Measurements from ENCODE around the gene KLHDC10. TPM values are rescaled to one million over a fixed set of nuclear protein-coding genes. Genes with fewer than 3 reads are reported as not detected.

The KLHDC10 gene
- total and polyA plus RNA-seq, 2 of the 13 experiments (the other 11 are each of a cell fraction or from before 2014, with no cell fraction given): 11.9 to 21.6 TPM

DNA sequence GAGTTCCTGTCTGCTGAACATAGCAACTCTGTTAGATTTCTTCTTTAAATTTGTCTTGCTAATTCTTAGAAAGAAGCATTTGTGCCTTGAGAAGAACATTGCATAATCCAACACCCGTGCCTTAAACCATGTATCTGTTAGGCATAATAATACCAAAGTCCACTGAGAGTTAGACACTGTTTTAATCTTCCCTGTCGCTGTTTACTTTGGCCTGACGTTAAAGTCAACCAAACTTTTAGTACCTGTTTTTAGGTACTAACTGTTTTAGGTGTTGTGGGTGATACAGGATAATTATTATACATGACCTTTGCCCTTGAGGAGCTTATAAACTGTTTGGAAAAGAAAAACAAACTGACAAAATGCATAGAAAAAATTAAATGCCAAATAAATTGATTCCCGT, 43.6 kb downstream of the KLHDC10 start (continued):
- TF ChIP-seq KAT8 (CRISPR knock-in tag; IDR thresholded peaks at IDR 0.05) (0 out of 2 replicates have a peak, but pooled peaks have one; percentile 35), KDM5A (IDR thresholded peaks at IDR 0.05; ENCODE audit: borderline replicate concordance, low read length) (no peak), IRF2 (CRISPR knock-in tag; IDR thresholded peaks at IDR 0.05) (no peak), SPEN (CRISPR knock-in tag; IDR thresholded peaks at IDR 0.05; ENCODE audit: low read depth) (no peak), ZC3H4 (CRISPR knock-in tag; IDR thresholded peaks at IDR 0.05; ENCODE audit: borderline replicate concordance) (no peak), ZNF331 (CRISPR knock-in tag; IDR thresholded peaks at IDR 0.05) (peak; percentile 52; the same call in 1 of the 2 replicates), KLF13 (CRISPR knock-in tag; IDR thresholded peaks at IDR 0.05) (no peak), FIP1L1 (IDR thresholded peaks at IDR 0.05; ENCODE audit: borderline replicate concordance, insufficient read depth, low read depth, low read length) (no peak), ZFP62 (CRISPR knock-in tag; IDR thresholded peaks at IDR 0.05) (no peak), FOXK1 (CRISPR knock-in tag; IDR thresholded peaks at IDR 0.05; ENCODE audit: borderline replicate concordance, low read depth) (peak; percentile 55; the same call in 1 of the 2 replicates), PCBP2 (optimal IDR thresholded peaks at IDR 0.05; ENCODE audit: low read depth, low read length, poor library complexity, severe bottlenecking) (no peak), PHF21A (CRISPR knock-in tag; IDR thresholded peaks at IDR 0.05) (no peak), PHF20 (CRISPR knock-in tag; IDR thresholded peaks at IDR 0.05) (no peak), ZBTB21 (CRISPR knock-in tag; IDR thresholded peaks at IDR 0.05) (no peak), NFYB (CRISPR knock-in tag; IDR thresholded peaks at IDR 0.05) (no peak), ZNF432 (CRISPR knock-in tag; IDR thresholded peaks at IDR 0.05; ENCODE audit: borderline replicate concordance) (no peak)
- TF ChIP-seq, protein P1, sequence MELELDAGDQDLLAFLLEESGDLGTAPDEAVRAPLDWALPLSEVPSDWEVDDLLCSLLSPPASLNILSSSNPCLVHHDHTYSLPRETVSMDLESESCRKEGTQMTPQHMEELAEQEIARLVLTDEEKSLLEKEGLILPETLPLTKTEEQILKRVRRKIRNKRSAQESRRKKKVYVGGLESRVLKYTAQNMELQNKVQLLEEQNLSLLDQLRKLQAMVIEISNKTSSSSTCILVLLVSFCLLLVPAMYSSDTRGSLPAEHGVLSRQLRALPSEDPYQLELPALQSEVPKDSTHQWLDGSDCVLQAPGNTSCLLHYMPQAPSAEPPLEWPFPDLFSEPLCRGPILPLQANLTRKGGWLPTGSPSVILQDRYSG (CRISPR knock-in tag; IDR thresholded peaks at IDR 0.05): no peak
- TF ChIP-seq, protein P2, sequence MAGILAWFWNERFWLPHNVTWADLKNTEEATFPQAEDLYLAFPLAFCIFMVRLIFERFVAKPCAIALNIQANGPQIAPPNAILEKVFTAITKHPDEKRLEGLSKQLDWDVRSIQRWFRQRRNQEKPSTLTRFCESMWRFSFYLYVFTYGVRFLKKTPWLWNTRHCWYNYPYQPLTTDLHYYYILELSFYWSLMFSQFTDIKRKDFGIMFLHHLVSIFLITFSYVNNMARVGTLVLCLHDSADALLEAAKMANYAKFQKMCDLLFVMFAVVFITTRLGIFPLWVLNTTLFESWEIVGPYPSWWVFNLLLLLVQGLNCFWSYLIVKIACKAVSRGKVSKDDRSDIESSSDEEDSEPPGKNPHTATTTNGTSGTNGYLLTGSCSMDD (CRISPR knock-in tag; IDR thresholded peaks at IDR 0.05): no peak
- TF ChIP-seq, protein P3, sequence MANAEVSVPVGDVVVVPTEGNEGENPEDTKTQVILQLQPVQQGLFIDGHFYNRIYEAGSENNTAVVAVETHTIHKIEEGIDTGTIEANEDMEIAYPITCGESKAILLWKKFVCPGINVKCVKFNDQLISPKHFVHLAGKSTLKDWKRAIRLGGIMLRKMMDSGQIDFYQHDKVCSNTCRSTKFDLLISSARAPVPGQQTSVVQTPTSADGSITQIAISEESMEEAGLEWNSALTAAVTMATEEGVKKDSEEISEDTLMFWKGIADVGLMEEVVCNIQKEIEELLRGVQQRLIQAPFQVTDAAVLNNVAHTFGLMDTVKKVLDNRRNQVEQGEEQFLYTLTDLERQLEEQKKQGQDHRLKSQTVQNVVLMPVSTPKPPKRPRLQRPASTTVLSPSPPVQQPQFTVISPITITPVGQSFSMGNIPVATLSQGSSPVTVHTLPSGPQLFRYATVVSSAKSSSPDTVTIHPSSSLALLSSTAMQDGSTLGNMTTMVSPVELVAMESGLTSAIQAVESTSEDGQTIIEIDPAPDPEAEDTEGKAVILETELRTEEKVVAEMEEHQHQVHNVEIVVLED (CRISPR knock-in tag; IDR thresholded peaks at IDR 0.05; ENCODE audit: borderline replicate concordance): no peak
- TF ChIP-seq, protein P4, sequence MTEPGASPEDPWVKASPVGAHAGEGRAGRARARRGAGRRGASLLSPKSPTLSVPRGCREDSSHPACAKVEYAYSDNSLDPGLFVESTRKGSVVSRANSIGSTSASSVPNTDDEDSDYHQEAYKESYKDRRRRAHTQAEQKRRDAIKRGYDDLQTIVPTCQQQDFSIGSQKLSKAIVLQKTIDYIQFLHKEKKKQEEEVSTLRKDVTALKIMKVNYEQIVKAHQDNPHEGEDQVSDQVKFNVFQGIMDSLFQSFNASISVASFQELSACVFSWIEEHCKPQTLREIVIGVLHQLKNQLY (CRISPR knock-in tag; IDR thresholded peaks at IDR 0.05): no peak
- TF ChIP-seq, protein P5, sequence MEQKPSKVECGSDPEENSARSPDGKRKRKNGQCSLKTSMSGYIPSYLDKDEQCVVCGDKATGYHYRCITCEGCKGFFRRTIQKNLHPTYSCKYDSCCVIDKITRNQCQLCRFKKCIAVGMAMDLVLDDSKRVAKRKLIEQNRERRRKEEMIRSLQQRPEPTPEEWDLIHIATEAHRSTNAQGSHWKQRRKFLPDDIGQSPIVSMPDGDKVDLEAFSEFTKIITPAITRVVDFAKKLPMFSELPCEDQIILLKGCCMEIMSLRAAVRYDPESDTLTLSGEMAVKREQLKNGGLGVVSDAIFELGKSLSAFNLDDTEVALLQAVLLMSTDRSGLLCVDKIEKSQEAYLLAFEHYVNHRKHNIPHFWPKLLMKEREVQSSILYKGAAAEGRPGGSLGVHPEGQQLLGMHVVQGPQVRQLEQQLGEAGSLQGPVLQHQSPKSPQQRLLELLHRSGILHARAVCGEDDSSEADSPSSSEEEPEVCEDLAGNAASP (CRISPR knock-in tag; IDR thresholded peaks at IDR 0.05; ENCODE audit: borderline replicate concordance): 0 out of 2 replicates have a peak, but pooled peaks have one; percentile 21
- TF ChIP-seq, protein P6, sequence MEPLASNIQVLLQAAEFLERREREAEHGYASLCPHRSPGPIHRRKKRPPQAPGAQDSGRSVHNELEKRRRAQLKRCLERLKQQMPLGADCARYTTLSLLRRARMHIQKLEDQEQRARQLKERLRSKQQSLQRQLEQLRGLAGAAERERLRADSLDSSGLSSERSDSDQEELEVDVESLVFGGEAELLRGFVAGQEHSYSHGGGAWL (CRISPR knock-in tag; IDR thresholded peaks at IDR 0.05): no peak
